ENCODE measurements around the gene PKNOX2. TPM values are rescaled to one million over a fixed set of nuclear protein-coding genes. Genes with fewer than 3 reads are reported as not detected.

The PKNOX2 gene
- total RNA-seq, 1 experiment from 2014 or later: not detected

DNA sequence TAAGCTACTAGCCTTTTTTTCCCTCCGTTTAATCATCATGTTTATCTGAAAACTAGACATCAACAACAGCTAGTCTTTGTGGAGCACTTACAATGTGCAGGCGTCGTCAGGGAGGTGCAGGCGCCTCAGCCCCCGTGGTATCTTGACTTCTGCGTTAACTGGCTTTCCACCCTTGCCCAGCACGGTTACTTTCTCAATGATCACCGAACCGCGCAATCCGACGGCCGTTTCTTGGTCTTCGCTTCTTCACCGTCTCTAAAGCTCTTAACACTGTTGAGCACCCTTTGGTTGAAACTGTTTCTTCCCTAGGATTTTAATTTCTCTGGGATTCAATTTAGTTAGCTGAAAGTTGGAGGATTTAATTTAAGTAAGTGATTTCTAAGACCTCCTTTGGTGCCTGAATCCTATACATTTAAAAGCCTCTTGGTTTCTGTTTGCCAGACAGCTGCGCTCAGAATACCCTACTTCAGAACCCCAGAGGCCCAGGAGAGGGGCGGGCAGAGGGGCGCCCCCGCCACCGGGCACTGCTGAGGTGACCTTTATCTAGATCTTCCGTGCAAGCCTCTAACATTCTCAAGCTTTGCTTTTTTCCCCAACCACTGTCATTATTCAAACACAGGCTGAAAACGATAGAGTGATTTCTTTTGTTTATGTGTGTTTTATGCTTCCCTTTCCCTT is 35.1 kb upstream of the PKNOX2 start:
- BruUV-seq (replicated peaks): no TSS peak
- H3K36me3 ChIP-seq (ENCODE audit: control insufficient read depth, insufficient read depth, low read length): no peaks in the 10 kb centered on the region
- H3K4me1 ChIP-seq: peaks cover under 1% of the 10 kb centered on the region; the same call in 1 of the 2 replicates
- no peaks in the 10 kb centered on the region for H3K9me3 ChIP-seq
- POLR2A ChIA-PET: no interaction called here
- H3K27ac Mint-ChIP-seq (ENCODE audit: unreplicated experiment): no peak overlapping the region
- DNase-seq: no peak
- H3K27me3 ChIP-seq (replicated peaks; ENCODE audit: control insufficient read depth, insufficient read depth, low read length): peaks cover 3% of the 10 kb centered on the region
- peaks cover 18% of the 10 kb centered on the region for H3K27me3 Mint-ChIP-seq (ENCODE audit: insufficient read depth, unreplicated experiment)
- intact Hi-C loops (cut with micrococcal nuclease; ENCODE audit: unreplicated experiment): no loop called here
- H3K4me1 Mint-ChIP-seq (ENCODE audit: low read depth, unreplicated experiment): no peaks in the 10 kb centered on the region
- CTCF ChIA-PET: no interaction called here
- H3K4me3 ChIP-seq (ENCODE audit: low read depth, low read length): no peak overlapping the region
- no peak for TF ChIP-seq CTCF (IDR thresholded peaks at IDR 0.05; ENCODE audit: insufficient read depth in 1 of 2, low read depth in 1 of 2, low read length in 1 of 2, severe bottlenecking in 1 of 2, unreplicated experiment in 1 of 2)
- no peak overlapping the region for H3K4me3 Mint-ChIP-seq (ENCODE audit: unreplicated experiment)
- H3K9me3 Mint-ChIP-seq (ENCODE audit: unreplicated experiment): no peaks in the 10 kb centered on the region
- no peaks in the 10 kb centered on the region for H3K36me3 Mint-ChIP-seq (ENCODE audit: insufficient read depth, unreplicated experiment)

- Mint-ChIP-seq H3K9me3 (ENCODE audit: unreplicated experiment) (no peaks in the 10 kb centered on the region), H3K36me3 (ENCODE audit: insufficient read depth, unreplicated experiment) (no peaks in the 10 kb centered on the region), H3K27me3 (ENCODE audit: insufficient read depth, unreplicated experiment) (peaks cover 16% of the 10 kb centered on the region), H3K27ac (ENCODE audit: unreplicated experiment) (no peak overlapping the region), H3K4me1 (ENCODE audit: low read depth, unreplicated experiment) (no peaks in the 10 kb centered on the region), H3K4me3 (ENCODE audit: unreplicated experiment) (no peak overlapping the region)
- Histone ChIP-seq H3K27me3 (replicated peaks; ENCODE audit: control insufficient read depth, insufficient read depth, low read length) (peaks cover 3% of the 10 kb centered on the region), H3K4me3 (ENCODE audit: low read depth, low read length) (no peak overlapping the region), H3K4me1 (no peaks in the 10 kb centered on the region), H3K36me3 (ENCODE audit: control insufficient read depth, insufficient read depth, low read length) (no peaks in the 10 kb centered on the region), H3K9me3 (no peaks in the 10 kb centered on the region)
- no peak for DNase-seq
- ChIA-PET CTCF (interaction anchor here (0.8 kb wide), 1 partner anchor 9 kb away, joined by 3 read pairs; no protein-coding TSS in a partner anchor), POLR2A (no interaction called here)
- TF ChIP-seq CTCF (IDR thresholded peaks at IDR 0.05; ENCODE audit: insufficient read depth in 1 of 2, low read depth in 1 of 2, low read length in 1 of 2, severe bottlenecking in 1 of 2, unreplicated experiment in 1 of 2): no peak
- no TSS peak for BruUV-seq (replicated peaks)
- intact Hi-C loops (cut with micrococcal nuclease; ENCODE audit: unreplicated experiment): no loop called here
Measured at GRCh38 chr11:125132071-125132470, 32.5 kb upstream of the PKNOX2 start.

DNA sequence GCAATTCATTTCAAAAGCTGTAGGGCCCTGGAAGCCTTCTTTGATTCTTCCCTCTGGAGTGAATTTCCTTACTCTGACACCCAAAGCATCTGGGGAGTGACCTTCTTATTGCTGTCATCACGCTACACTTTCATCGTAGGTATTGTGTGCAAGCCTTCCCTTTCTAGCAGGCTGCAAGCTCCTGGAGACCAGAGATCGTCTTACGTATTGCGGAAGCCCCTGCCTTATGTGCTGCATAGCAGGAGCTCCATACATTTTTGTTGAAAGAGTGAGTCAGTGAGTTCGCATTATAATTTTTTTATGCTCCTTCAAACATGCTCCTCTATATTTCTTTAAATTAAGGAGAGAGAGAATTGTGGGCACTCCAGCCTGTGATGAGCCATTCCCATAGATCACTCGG is 32.0 kb upstream of the PKNOX2 start:
- Histone ChIP-seq H3K4me1 (no peaks in the 10 kb centered on the region), H3K9me3 (no peaks in the 10 kb centered on the region), H3K4me3 (ENCODE audit: low read depth, low read length) (no peak overlapping the region), H3K36me3 (ENCODE audit: control insufficient read depth, insufficient read depth, low read length) (no peaks in the 10 kb centered on the region), H3K27me3 (replicated peaks; ENCODE audit: control insufficient read depth, insufficient read depth, low read length) (peaks cover 3% of the 10 kb centered on the region)
- DNase-seq: no peak
- no TSS peak for BruUV-seq (replicated peaks)
- CTCF ChIA-PET: interaction anchor here (0.8 kb wide), 1 partner anchor 8 kb away, joined by 3 read pairs; no protein-coding TSS in a partner anchor
- Mint-ChIP-seq H3K4me3 (ENCODE audit: unreplicated experiment) (no peak overlapping the region), H3K27me3 (ENCODE audit: insufficient read depth, unreplicated experiment) (peaks cover 16% of the 10 kb centered on the region), H3K9me3 (ENCODE audit: unreplicated experiment) (no peaks in the 10 kb centered on the region), H3K27ac (ENCODE audit: unreplicated experiment) (no peak overlapping the region), H3K4me1 (ENCODE audit: low read depth, unreplicated experiment) (no peaks in the 10 kb centered on the region), H3K36me3 (ENCODE audit: insufficient read depth, unreplicated experiment) (no peaks in the 10 kb centered on the region)
- POLR2A ChIA-PET: no interaction called here
- no peak for TF ChIP-seq CTCF (IDR thresholded peaks at IDR 0.05; ENCODE audit: insufficient read depth in 1 of 2, low read depth in 1 of 2, low read length in 1 of 2, severe bottlenecking in 1 of 2, unreplicated experiment in 1 of 2)
- intact Hi-C loops (cut with micrococcal nuclease; ENCODE audit: unreplicated experiment): no loop called here

Measured in Caco-2 (cell line).